HG03066 (cell line): Measurements from ENCODE around the gene KLF7.

Experiments used
- ATAC-seq: cut with Tn5 transposase; IDR thresholded peaks from one replicate; pipeline ENCODE4 v1.9.1; 2021; ENCODE audit warnings: low read depth; ENCODE audit not compliant: unreplicated experiment

The KLF7 gene

DNA sequence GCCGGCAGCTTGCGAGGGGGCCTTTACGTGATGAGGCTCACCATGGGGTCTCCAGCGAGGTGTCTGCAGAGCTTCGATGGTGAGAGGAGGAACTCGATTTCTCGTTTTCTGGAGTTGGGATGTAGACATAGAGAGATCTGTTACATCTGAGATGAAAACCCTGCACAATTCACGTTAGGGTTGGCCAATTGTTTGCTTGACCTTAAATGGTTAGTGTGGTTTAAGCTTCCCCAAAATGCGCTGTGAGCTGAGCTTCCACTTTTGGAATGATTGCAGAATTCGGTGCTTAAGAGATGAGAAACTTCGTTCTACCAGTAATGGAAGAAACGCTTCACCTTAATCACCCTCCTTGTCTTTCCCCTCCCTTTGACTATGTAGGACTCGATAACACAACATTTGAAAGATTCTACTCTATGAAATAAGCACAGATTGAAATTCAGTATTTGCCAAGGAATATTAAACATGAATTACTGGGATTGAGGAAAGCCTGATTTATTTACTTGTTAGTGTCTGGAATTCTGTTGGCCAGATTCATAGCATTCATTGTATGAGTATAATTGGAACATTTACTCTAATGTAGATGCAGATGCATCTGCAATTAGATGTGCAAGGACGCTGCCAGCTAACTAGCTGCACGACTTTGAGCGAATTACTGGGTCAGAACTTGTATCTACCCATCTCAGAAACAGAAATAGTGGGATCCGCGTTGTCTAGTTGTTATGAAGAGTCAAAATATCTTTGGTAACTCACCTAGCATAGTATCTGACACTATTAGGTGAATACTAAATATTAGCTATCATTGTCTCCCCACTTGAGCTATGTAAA, 1.6 kb upstream of the KLF7 start:
- ATAC-seq = no peak

DNA sequence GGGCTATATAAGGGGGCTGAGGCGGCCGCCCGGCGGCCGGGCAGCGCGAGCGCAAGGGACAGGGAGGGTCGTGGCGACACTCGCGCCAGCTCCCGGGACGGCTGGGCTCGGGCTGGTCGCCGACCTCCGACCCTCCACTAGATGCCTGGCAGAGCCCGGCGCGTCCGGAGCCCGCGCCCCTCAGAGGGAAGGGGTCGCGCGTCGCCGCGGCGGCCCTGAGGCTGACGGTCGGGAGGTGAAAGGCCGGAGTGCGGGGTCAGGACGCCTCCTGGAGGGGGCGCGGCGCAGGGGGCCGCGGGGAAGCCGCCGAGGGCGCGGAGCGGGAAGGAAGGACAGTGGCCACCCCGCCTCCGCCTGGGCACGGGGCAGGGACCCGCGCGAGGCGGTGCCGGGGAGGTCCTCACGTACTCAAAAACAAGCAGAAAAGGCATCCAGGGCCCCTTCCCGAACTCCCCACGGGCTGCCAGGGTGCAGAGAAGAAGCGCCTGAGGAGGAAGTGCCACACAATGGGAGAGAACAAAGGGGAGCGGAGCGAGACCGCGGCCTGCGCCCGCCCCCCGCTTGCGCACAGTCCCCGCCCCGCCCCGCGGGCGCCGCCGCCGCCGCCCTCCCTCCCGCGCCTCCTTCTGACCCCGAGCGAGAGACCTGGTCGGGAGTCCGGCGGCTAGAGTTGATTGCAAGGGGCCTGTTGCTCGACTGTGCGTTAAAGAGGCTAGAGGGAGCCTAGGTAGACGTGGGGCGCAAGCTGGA, 776 bp upstream of the KLF7 start:
- ATAC-seq = peak; percentile 46

DNA sequence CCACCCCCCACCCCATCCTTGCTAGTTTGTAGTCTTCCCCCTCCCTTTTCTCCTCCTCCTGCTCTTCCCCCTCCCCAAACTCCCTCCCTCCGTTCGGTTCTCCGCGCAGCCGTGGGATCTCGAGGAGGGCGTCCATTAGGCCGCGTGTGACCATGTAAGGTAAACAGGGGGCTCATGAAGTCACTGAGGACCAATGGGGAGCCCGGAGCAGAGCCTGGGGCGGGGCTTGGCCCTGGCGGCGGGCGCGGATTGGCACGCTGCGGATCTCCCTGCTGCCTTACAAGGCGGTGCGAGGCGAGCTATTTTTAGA, 246 bp upstream of the KLF7 start:
- ATAC-seq = peak; percentile 92

DNA sequence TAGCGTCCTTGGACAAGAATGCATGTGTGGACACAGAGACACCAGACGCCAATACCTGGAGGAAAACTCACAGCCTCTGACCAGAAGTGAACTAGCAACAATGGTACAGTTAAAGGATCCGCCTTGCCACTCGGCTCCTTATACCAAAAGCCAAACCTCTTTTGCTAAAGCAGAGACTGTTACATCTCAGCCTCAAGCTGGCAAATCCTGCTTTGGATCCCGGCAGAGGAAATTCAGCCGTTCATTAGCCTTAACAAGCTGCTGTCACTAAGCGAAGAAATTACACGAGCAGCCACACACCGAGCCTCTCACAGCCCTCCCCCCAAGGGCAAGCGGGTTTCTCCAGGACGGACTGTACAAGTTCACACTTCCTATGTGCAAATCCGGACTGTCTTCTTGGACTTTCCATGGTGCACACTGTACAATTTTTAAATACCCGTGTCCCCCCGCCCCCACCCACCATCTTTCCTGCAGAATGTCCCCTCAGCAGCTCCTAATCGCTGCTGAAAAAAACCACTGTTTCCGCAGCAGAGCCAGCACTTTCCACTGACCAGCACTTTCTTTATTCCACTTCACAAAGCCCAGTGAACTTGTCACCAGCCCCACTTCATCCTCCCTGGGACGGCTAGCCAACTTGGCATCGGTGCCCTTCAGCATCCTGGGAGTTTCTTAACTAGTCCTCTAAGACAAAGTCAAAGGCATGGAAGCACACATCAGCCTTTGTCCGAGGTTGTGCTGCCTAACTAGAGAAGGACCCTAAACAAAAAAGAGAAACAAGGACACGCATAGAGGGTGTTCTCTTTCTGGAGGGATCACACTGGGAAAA, 1.5 kb downstream of the KLF7 start:
- no peak for ATAC-seq

DNA sequence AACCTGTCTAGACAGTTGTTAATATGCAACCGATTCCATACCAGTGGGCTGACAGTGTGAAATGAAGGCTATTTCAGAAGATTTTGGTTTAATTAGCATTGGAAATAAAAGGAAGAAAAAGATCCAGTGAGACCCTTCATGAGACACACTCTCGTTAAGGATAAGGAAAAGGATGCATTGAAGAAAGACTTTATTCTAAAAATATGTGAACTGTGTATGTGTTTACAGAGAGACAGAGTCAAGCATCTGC, 2.1 kb downstream of the KLF7 start:
- no peak for ATAC-seq

DNA sequence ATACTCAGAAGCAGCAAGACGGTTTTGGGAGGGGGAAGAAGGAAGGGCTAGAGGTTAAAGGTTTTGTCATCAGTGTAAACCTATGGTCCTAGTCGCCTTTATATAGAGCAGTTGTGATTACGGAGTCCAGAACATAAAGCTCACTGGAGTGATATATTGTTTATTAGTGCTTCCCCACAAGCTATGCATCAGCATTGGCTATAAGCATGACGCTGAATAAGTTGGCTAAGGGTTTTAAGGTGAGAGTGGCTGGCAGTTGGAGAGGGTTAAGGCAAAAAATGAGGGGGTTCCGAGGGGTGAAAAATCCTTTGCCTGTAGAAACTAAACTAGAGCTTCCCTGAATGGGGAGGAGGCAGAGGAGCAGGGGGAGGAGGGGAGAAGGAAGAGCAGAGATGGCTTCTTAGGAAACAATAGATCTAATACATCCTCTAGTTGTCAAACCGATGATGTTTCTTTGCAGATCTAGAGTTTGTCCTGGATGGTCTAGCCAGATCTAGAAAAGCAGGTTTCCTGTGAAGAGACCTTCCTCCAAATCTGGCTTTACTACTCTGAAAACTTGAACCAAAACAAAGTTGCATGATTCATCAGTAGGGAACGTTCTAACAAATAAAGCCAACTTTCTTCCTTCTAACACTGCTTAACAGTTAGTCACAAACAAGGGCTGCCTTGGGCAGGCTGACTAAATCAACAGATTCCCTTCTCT, 2.5 kb downstream of the KLF7 start:
- no peak for ATAC-seq

DNA sequence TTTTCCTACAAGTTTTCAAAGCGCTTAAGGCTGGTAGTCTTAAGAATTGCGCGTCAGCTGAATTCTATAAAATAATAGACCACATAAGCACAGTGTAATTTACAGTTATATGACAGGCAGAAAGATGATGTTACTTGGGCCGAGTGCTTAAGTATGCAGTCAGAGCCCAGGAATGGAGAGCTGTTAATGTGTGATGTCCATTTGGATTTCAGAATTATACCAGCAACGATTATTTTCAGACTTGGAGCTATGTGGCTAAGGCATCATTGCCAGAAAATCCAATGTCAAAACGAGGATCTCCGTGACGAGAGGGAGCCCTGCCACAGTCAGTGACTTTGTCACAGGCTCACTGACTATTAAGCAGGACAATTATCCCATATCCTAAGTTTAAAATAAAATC, 3.4 kb downstream of the KLF7 start:
- ATAC-seq = no peak

DNA sequence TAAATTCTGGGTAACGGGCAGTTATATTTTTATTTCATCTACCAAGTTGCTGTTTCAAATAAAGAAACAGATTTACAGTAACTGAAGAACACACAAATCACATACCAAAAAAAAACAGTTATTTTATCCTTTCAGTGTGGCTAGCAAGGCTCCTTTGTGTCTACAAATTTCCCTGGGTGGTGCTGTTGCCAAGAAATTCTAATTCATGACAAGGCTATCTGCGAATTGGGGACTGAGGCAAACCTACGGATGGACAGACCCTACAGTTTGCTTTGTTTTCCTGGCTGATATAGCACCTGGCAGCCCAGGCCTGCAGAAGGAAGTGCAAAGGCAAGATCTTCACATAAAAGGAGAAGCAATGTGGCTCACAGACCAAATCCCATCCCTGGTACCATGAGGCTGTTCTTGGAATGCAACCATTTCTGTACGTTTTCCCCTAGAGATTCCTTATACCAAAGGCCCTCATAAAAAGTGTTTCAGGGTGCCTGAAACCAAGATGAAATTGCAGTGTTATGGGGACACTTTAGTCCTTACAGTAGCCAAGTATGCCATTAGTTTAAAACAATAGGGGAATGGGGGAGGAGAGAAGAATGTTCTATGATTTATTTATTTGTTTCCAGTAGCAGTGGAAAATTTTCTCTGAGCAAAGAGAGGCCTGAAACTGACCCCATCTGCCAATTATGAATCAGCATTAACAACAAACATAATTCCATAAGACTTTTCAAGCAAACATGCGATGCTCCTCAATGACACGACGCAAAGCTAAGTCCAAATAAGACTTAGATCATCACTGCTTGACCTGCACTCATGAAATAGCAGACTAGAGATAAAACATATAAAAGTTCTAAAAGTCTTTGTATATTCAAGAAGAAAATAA, 4.3 kb downstream of the KLF7 start:
- no peak for ATAC-seq

DNA sequence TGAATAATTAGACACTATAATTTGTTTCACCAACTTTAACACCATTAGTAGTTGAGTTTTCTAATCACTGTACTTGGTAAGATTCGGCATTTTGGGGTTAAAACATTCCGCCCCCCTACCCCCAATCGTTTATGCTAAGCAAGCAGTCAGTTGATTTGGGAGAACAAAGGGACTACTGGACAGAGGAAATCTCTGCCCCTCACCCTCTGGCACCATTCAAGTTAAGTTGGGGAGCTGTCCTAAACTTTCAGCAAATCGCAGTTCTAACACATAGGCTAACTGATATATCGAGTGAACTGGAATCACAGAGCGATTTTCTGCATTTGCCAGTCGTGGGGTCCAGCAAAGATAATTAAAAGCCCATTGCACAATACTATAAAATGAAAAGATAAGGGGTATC, 5.6 kb downstream of the KLF7 start:
- no peak for ATAC-seq

DNA sequence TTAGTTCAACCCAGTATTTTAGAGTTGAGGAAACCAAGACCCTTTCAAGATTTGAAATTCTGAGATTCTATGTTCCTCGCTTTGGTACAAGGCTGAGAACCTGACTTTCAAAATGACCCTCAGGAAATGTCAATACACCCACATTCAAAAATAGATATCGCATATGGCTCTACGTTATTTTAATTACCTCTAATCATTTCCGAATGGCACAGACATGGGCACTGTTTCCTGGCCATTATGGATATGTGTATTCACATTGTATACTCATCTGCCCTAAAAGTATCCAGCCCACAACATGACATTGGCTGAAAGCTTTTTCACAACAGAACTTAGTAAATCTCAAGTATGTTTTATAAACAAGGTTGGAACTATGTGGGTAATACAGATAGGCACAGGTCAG, 6.7 kb downstream of the KLF7 start:
- no peak for ATAC-seq

DNA sequence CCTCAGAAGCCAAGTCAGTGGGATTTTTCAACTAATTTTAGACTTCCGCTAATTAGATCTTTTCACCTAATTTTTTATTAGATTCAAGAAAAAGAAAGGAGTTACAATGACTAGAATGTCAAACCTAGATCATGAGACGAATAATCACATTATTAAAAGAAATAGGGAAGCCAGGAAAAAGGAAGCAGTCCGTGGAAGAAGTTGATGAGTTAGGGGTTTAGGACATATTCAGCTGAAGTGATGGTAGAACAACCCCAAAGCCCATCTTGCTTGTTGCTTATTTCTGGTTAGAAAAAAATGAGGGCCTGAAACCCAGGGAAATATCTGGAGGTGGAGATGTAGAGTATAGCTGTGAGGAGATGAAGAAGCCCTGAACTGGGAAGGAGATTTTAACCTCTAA, 8.0 kb downstream of the KLF7 start:
- no peak for ATAC-seq

DNA sequence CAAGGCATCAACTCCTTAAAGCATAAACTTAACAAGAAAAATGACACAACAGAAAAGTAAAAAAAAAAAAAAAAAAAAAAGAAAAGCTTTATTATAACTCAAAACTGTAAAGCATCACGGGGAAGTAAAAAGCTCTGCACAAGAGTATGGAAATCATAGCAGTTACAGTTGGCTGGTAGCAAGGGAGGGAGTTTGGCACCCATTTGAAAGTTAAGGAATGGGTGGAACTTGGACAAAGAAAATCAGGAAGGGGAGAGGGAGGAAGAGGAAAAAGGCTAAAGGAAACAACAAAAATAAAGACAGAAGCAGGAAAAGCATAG, 8.6 kb downstream of the KLF7 start:
- no peak for ATAC-seq

DNA sequence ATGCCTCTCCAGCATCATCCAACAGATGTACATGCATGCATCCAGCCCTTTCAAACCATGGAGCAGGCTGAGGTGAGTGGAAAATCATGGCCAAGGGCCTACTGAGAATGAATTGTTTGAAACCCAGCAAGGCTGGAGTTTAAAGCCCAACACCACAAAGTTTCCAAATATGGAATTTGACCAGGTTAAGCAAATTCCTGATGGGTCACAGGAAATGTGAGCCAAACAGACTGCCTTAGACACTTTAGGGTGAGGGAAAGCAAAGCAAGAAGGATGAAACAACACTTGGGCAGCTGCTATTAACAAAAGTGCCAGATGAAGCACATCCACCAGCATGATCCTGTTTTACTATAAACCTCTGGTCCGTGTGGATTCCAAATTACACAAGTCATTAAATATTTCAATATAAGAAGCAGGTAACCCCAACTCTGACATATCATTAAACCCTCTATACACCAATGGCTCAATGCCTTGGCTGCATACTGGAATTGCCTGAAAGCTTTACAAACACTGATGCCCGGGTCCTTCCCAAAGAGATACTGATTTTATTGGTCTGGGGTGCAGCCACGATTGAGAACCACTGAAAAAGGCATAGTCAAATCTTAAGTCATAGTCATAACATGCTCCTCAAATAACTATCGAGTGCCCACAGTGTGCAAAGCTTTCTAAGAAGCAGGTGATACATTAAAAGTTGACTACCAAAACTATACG, 9.1 kb downstream of the KLF7 start:
- ATAC-seq = no peak

DNA sequence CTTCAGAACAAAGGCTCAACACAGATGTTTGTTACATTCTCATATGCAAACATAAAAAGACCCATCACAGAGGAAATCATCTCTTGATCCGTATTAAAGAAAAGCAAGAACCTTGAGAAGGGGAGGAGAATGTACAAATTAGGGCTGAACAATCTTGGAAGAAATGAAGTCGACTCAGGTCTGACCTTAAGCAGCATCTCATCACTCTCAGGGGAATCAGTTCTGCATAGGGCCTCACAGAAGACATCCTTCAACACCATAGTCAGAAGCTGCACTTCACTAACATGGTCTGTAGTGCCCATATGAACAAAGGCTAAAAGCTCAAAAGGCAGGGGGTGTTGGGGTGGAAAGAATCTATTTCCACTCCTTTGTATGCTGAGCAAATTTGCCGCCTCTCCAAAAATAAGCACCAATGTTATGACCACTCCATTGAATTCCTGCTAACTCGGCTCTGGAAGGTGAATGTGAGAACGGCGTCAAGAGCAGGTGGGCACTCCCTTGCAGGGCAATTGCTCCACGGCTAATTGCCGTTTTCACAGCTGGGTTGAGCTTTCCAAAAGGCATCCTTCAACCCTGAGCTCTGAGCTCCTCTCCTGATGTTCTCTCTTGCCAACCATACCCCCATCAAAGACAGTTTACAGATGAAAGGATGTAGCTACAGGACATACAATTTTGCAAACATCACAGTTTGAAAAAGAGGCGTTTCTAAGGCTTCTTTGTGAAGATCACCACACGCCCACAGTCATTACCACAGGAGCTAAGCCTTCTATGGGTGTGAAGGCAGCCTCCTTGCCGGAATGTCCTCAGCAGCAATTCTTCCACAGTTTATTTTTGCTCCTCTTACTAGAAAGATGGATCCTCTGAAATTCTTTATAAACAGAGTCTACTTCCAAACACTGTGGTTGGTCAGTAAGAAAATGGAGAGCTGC, 10.0 kb downstream of the KLF7 start:
- ATAC-seq = no peak

DNA sequence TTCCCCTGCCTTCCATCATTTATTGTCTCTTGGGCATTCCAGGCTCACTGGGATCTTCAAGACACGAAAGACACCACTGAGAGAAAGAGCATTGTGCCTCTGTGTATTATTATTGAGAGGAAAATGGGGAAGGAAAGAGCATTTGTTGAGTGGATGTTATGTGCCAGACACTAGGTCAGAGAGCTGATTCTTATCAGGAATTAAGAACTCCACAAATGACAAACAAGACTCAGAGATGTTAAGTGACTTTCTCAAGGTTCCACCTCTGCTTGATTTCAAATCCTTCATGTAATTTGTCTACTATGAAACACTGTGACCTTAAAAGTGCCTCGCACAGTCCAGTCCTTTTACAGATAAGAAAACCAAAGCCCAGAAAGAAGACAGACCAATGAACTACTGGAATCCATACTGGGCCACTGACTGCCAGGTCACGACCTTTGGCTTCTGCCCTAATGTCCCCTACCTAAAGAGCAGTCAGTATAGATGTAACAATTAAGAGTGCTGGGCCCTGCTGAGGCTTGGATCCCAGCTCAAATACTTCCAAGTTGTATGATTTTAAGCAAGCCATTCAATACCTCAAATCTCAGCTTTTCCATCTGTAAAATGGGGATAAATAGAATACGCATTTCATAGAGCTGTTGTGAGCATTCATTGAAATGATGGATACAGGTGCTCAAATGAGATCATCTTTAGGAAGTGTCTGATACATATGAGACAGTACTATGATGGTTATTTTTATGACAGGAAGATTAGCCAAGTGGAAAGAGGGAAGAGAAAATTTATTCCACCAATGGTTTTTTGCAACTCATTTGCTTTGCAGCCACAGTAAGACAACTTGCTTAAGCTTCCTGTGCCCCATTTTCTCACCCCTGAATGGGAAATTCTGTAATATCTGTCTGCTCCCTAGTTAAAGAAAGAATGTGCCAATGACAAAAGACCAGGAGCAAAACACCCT, 10.9 kb downstream of the KLF7 start:
- ATAC-seq = no peak

DNA sequence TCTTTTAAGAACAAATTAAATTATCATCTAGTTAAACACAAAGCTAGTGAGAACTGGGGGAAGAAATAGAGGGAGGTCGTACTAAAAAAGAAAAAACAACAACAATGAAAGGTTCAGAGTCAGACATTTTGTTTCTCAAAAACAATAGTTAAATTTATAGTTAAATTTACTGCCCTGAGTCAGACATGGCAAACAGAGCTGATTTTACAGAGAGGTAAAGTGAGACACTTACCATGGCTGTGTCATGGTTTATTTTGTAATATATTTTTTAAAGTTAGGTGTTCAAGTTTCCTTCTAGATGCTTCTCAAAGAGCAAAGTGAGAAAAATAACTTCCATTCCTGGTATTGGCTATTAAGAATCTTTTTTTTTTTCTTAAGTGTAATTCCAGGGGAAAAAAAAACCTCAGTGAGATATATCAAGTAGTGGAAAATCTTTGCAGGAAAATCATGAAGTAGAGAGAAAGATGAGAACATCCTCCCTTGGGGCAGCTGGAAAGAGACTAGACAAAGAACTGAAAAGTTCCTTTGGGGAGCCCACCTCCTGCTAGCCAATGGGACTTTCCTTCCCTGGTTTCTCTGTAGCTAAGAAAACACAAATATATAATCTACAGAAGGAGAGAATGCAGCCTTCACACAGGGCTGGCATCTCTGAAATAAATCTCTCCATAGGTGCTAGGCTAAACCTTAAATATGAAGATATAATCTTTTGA, 12.3 kb downstream of the KLF7 start:
- no peak for ATAC-seq

DNA sequence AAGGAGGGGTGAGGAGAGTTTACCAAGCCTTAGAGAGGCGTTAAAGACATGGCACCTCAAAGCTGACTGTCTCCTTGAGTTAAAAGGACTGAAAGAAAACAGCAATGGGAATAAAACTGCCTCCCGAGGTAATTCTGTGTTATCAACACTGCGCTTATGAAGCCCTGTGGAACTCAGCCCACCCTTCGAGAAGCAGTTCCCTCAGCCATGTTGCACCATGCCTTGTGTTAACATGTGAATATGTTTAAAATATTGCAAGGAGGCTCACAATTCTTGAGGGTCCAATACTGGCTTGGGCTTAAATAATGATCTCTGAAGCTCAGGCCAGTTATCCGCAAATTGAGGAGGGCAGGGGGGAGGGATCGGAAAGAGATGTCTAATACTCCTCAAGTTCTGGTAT, 14.7 kb downstream of the KLF7 start:
- ATAC-seq = no peak
